A549 (cell line): ENCODE measurements around the gene CDK5R1.

Experiments
- CHD4 ChIP-seq: fragments of 200-600 bp; sonication (generic); IDR thresholded peaks from 2 replicates; pipeline ENCODE4 v1.6.1; 2016; ENCODE audit warnings: antibody characterized with exemption, mild to moderate bottlenecking, borderline replicate concordance
- HOXB5 ChIP-seq: fragments of 250-450 bp; sonication (Bioruptor Pico); IDR thresholded peaks from 2 replicates; pipeline ENCODE4 v1.5.0; 2020; ENCODE audit warnings: mild to moderate bottlenecking, moderate library complexity
- JUN ChIP-seq, 2 experiments: fragments of >200 bp; sonication (Bioruptor Twin); formaldehyde crosslinking; IDR thresholded peaks; 2 replicates in 1 of 2; 3 replicates in 1 of 2; pipeline ENCODE4 v1.6.1; 2016 to 2017
- JUNB ChIP-seq: fragments of >200 bp; sonication (Bioruptor Twin); formaldehyde crosslinking; IDR thresholded peaks from 2 replicates; pipeline ENCODE4 v1.6.1; 2016
- KDM1A ChIP-seq: fragments of 200-600 bp; sonication (generic); IDR thresholded peaks from 2 replicates; pipeline ENCODE4 v1.6.1; 2016; ENCODE audit warnings: low read depth, mild to moderate bottlenecking
- MAFK ChIP-seq: fragments of 450-650 bp; IDR thresholded peaks from 2 replicates; pipeline ENCODE4 v1.6.1; 2014; ENCODE audit not compliant: partially characterized antibody
- MYC ChIP-seq: IDR thresholded peaks from 2 replicates; pipeline ENCODE4 v1.6.1; 2012; ENCODE audit warnings: mild to moderate bottlenecking, inconsistent platforms, low read length, improper control_type of control experiment, borderline replicate concordance
- POLR2A ChIP-seq: IDR thresholded peaks from 2 replicates; pipeline ENCODE4 v1.6.1; 2012; ENCODE audit warnings: mild to moderate bottlenecking, low read length
- SMC3 ChIP-seq: fragments of >200 bp; sonication (Bioruptor Twin); formaldehyde crosslinking; IDR thresholded peaks from 3 replicates; pipeline ENCODE4 v1.6.1; 2018; ENCODE audit warnings: inconsistent platforms
- TF ChIP-seq, protein P1 (sequence below): fragments of >200 bp; sonication (Bioruptor Twin); formaldehyde crosslinking; IDR thresholded peaks from 3 replicates; pipeline ENCODE4 v1.5.1; 2016
- TF ChIP-seq, protein P2 (sequence below): IDR thresholded peaks from 2 replicates; pipeline ENCODE4 v1.6.1; 2012

DNA sequence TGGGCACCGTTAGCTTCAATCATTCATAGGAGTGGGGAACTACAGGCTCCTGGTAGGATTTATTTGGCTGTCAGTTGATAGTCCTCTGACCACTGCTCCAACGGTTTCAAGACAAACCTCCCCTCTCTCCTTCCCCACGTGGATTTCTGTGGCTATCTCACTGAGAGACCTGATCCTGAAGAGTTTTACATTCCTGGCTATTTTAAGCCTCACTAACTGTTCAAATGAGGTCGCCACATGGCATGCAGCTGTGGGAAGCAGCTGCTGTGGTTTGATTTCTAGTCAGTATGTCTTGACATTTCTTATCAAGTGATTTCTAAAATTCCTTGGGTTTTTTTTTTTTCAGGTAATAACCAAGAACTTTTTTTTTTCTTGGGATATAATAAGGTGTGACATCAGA lies 38.3 kb downstream of the CDK5R1 start:
- TF ChIP-seq POLR2A (no peak), HOXB5 (CRISPR knock-in tag) (no peak), SMC3 (no peak), CHD4 (no peak), JUNB (no peak), MYC (no peak), MAFK (no peak), KDM1A (no peak), JUN (IDR thresholded peaks at IDR 0.05) (no peak)
- TF ChIP-seq, protein P1, sequence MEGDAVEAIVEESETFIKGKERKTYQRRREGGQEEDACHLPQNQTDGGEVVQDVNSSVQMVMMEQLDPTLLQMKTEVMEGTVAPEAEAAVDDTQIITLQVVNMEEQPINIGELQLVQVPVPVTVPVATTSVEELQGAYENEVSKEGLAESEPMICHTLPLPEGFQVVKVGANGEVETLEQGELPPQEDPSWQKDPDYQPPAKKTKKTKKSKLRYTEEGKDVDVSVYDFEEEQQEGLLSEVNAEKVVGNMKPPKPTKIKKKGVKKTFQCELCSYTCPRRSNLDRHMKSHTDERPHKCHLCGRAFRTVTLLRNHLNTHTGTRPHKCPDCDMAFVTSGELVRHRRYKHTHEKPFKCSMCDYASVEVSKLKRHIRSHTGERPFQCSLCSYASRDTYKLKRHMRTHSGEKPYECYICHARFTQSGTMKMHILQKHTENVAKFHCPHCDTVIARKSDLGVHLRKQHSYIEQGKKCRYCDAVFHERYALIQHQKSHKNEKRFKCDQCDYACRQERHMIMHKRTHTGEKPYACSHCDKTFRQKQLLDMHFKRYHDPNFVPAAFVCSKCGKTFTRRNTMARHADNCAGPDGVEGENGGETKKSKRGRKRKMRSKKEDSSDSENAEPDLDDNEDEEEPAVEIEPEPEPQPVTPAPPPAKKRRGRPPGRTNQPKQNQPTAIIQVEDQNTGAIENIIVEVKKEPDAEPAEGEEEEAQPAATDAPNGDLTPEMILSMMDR, result no peak
- TF ChIP-seq, protein P2, sequence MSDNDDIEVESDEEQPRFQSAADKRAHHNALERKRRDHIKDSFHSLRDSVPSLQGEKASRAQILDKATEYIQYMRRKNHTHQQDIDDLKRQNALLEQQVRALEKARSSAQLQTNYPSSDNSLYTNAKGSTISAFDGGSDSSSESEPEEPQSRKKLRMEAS, result no peak
